H1 (cell line): Measurements from ENCODE around the gene GALNTL6. TPM values are rescaled to one million over a fixed set of nuclear protein-coding genes. Genes with fewer than 3 reads are reported as not detected.

Experiments
- BRCA1 ChIP-seq: IDR thresholded peaks from 2 replicates; pipeline ENCODE4 v1.6.1; 2012; ENCODE audit warnings: low read depth, low read length, improper control_type of control experiment
- KDM1A ChIP-seq: fragments of 200-600, 300-600 bp; sonication (generic); IDR thresholded peaks from 2 replicates; pipeline ENCODE4 v1.7.1; 2016; ENCODE audit warnings: mild to moderate bottlenecking, low read length, borderline replicate concordance
- KDM4A ChIP-seq: IDR thresholded peaks from one replicate; pipeline ENCODE4 v1.7.1; 2012; ENCODE audit warnings: low read depth, mild to moderate bottlenecking, moderate library complexity, low read length, inconsistent platforms; ENCODE audit not compliant: severe bottlenecking
- MAFK ChIP-seq: IDR thresholded peaks from 2 replicates; pipeline ENCODE4 v1.6.1; 2012; ENCODE audit warnings: low read depth, mild to moderate bottlenecking, improper control_type of control experiment, low read length
- RAD21 ChIP-seq, 2 experiments: IDR thresholded peaks in 1 of 2; conservative IDR thresholded peaks in 1 of 2; 2 replicates each; pipeline ENCODE4 v1.6.1; 2011; ENCODE audit warnings: low read depth in 2 of 2, low read length in 2 of 2, improper control_type of control experiment in 1 of 2, inconsistent platforms in 1 of 2, mild to moderate bottlenecking in 1 of 2, moderate library complexity in 1 of 2
- YY1 ChIP-seq: IDR thresholded peaks from 2 replicates; pipeline ENCODE4 v1.6.1; 2011; ENCODE audit warnings: low read depth, mild to moderate bottlenecking, low read length
- polyA plus RNA-seq, 7 experiments: library from polyadenylated mRNA; depleted of rRNA in 3 of 7; stranded (reverse) in 5 of 7; unstranded in 2 of 7; fragments of >200 nt in 5 of 7; fragments of 200-250 nt in 2 of 7; gene quantifications; 1 replicate in 5 of 7; 2 replicates in 1 of 7; 4 replicates in 1 of 7; pipeline versions ENCODE4 v1.2.1 to v1.2.3, GENCODE V29; 2011 to 2013; ENCODE audit warnings: missing spikeins in 2 of 7, mixed read lengths in 2 of 7
- total RNA-seq: library from RNA; stranded (reverse); fragmentation: NEBNext Ultra II Directional; extraction: Animal tissue kit (Norgen Biotek cat#: 25700); gene quantifications from 2 replicates; pipeline ENCODE4 v1.2.1, GENCODE V29; 2021

The GALNTL6 gene
- total and polyA plus RNA-seq, 2 of the 8 experiments (the other 6 are each of a cell fraction or from before 2014, with no cell fraction given) = 0.03 to 0.32 TPM

DNA sequence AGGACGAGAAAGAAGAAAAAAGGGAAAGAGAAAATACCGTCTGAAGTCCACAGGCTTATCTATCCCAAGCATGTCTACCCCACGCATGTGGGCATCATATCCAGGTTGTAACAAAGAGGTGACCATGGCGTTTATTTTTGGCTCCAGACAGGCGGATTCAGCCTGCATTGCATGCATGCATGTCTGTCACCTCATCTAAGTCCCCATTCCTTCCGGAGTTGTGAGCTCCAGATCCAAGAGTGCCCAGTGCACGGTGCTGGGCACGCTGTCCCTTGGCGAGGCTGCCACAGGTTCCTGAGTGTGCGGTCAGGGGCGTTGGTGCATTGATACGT lies 905 bp upstream of the GALNTL6 start (continued):
- TF ChIP-seq RAD21 (IDR thresholded peaks at IDR 0.05 in 1 of 2, conservative IDR thresholded peaks at IDR 0.05 in 1 of 2; ENCODE audit: low read depth in 2 of 2, low read length in 2 of 2) (no peak), BRCA1 (no peak), KDM4A (no peak), KDM1A (no peak), YY1 (no peak), MAFK (no peak)
